Measurements from ENCODE around the gene SMARCA1.

SMARCA1 gene

DNA sequence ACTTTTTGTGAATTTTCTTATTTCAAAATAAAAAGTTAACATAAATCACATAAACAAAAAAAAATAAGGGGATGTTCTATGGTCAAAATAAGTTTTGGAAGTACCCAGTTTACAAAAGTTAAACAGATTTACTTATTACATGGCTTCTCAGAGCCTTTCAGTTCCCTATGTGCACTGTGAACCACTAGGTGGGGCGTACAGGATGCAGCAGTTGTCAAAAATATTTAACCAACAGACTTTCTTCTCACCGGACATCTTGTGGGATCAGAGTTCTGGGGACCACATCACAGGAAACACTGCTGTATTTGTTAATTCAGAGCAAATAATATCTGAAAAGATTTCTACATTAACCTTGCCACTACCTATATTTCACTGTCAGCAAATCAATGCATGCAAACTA is 74.1 kb downstream of the SMARCA1 start:
- Mint-ChIP-seq H3K9me3 (no peaks in the 10 kb centered on the region), H3K4me3 (no peak overlapping the region)
- ATAC-seq = no peak

DNA sequence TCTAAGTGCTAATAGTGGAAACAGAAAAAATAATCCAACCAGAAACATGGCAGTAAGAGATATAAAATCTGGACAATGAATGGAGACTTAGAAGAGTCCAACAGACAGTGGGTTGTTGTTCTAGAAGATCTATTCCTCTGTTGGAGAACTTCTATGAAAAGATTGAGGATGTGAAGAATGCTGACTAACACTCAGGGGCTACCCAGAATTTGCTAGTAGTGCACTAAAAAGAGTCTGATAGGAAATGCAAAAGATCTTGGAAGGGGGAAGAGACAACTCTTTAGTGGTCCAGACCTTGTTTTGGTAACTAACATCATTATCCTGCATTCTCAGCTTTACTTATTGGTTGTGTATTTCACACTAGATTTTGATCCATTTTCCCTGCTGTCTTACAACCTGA is 77.9 kb downstream of the SMARCA1 start:
- Mint-ChIP-seq H3K36me3 (no peaks in the 10 kb centered on the region), H3K4me1 (no peaks in the 10 kb centered on the region), H3K27me3 (no peaks in the 10 kb centered on the region), H3K4me3 (no peak overlapping the region), H3K27ac (no peak overlapping the region), H3K9me3 (no peaks in the 10 kb centered on the region)
- no peak for ATAC-seq

More for the DNA sequence above, 74.1 kb downstream of the SMARCA1 start:
- Mint-ChIP-seq H3K27ac (no peak overlapping the region), H3K4me1 (no peaks in the 10 kb centered on the region), H3K36me3 (no peaks in the 10 kb centered on the region), H3K27me3 (peaks cover 4% of the 10 kb centered on the region)

DNA sequence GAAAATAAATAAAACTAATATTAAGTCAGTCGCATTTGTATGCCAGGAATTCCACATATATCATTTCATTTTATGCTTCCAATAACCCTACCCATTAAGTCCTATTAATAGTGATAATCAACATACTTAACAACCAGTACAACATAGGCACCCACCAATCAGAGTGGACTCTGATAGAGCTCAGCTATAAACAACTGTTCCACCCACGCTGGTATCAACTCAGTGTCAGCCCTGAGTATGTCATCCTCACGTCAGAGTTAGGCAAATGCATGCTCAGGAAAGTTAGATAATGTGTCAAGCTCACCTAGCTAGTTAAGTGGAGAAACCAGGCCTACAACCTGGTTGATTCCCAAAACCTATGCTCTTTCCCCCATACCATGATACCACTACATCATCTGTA is 89.3 kb downstream of the SMARCA1 start:
- H3K4me1 Mint-ChIP-seq = no peaks in the 10 kb centered on the region
- H3K27me3 Mint-ChIP-seq = no peaks in the 10 kb centered on the region
- no peak for ATAC-seq
- H3K9me3 Mint-ChIP-seq = no peaks in the 10 kb centered on the region
- H3K27ac Mint-ChIP-seq = no peak overlapping the region
- H3K36me3 Mint-ChIP-seq = no peaks in the 10 kb centered on the region
- no peak overlapping the region for H3K4me3 Mint-ChIP-seq

DNA sequence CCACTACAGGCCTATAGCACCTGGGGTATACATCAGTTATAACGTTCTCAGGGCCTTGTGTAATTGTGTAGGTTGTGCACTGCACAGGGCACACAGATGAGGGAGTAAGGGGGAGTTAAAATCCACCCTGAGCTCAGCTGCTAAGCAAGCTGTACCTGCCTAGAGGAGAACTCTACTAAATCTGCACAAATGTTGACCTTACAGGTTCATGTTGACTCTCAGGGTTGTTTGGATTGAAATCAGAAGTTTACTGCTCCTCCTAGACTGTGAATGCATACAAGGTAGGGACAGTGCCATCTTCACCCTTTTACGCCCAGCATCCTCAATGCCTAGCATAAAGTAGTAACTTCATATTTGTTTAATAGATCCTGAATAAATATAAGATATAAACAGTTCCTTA is 89.8 kb downstream of the SMARCA1 start:
- no peak for ATAC-seq
- no peak overlapping the region for H3K27ac Mint-ChIP-seq
- H3K4me1 Mint-ChIP-seq = no peaks in the 10 kb centered on the region
- H3K27me3 Mint-ChIP-seq = no peaks in the 10 kb centered on the region
- no peak overlapping the region for H3K4me3 Mint-ChIP-seq
- no peaks in the 10 kb centered on the region for H3K36me3 Mint-ChIP-seq
- no peaks in the 10 kb centered on the region for H3K9me3 Mint-ChIP-seq

DNA sequence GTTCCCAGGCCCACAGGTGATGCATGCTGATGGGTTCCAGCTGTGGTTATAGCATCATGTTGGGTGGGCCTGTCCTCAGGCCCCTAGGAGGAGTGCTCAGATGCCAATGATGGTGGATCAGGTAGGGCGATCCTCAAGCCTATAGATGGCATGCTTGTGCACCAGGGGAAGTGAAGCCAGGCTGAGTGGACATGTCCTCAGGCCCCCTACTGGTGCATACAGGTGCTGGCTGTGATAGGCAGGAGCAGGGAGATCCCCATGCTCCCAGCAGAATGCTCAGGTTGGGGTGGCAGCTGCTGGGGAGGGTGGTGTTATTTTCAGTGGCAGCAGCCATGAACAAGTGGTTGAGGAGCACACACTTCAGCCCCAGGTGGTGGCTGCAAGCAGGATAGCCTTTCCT is 96.0 kb downstream of the SMARCA1 start:
- no peak overlapping the region for H3K27ac Mint-ChIP-seq
- no peaks in the 10 kb centered on the region for H3K36me3 Mint-ChIP-seq
- H3K4me1 Mint-ChIP-seq = no peaks in the 10 kb centered on the region
- H3K4me3 Mint-ChIP-seq = no peak overlapping the region
- no peaks in the 10 kb centered on the region for H3K9me3 Mint-ChIP-seq
- ATAC-seq = no peak
- H3K27me3 Mint-ChIP-seq = peaks cover 16% of the 10 kb centered on the region

DNA sequence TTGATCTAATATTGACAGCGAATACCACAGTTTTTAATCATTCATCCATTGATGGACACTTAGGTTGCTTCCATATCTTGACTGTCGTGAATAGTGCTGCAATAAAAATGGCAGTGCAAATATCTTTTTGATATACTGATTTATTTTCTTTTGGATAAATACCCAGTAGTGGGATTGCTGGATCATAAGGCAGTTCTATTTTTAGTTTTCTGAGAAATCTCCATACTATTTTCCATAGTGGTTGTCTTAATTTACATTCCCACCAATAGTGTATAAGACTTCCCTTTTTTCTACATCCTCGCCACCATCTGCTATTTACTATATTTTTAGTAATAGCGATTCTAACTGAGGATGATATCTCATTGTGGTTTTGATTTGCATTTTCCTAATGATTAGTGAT is 100.1 kb downstream of the SMARCA1 start:
- Mint-ChIP-seq H3K27ac (no peak overlapping the region), H3K27me3 (peaks cover 16% of the 10 kb centered on the region), H3K36me3 (no peaks in the 10 kb centered on the region), H3K4me3 (no peak overlapping the region), H3K9me3 (no peaks in the 10 kb centered on the region), H3K4me1 (no peaks in the 10 kb centered on the region)
- ATAC-seq = no peak

DNA sequence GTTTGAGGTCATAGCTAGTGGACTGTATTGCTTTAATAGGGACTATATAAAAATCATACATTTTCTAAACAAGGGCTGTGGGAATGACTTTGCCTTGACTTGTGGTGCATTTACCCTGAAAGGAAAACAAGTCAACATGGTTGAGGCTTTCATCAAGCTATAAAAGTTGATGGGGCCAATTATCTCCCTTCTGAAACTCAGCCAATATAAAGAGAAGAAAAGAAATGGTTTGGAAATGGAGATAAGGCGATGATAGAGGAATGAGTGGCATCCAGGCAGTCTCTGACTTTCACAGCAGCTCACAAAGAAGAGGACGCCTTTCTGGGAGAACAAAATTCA is 118.7 kb downstream of the SMARCA1 start:
- no peaks in the 10 kb centered on the region for H3K4me1 Mint-ChIP-seq
- H3K27me3 Mint-ChIP-seq = no peaks in the 10 kb centered on the region
- peaks cover 4% of the 10 kb centered on the region for H3K9me3 Mint-ChIP-seq
- H3K36me3 Mint-ChIP-seq = no peaks in the 10 kb centered on the region
- no peak overlapping the region for H3K4me3 Mint-ChIP-seq
- ATAC-seq = no peak
- no peak overlapping the region for H3K27ac Mint-ChIP-seq

DNA sequence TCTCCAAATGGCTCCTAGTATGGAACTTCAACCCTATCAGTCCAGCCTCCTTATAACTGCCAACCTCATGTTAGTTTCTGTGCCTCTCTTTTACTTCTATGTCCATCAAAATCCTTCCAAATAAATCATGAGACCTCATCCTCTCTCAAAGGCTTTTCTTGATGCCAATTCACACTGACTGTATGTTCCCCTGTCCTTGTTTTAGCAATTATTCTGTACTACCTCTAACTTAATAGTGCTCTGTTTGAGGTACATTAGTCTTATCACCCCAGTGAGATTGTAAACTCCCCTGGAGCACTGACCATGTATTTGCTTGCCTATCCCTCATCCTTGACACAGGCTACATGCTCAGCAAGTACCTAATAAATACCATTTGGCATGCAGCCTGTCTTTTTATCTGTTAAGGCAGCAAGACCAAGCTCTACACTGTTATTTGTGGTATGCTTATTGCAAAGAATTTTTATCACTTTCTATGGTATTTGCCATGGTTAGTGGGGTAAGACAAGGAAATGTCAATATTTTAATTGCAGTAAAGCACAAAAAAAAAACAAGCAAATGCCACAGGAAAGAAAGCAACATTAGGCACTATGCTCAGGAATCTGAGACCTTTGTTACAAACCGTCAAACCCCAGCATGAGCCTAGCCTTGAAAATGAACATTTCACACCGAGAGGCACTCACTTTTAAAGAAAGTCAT is 119.2 kb downstream of the SMARCA1 start:
- no peaks in the 10 kb centered on the region for H3K4me1 Mint-ChIP-seq
- no peaks in the 10 kb centered on the region for H3K27me3 Mint-ChIP-seq
- H3K9me3 Mint-ChIP-seq = peaks cover 4% of the 10 kb centered on the region
- no peaks in the 10 kb centered on the region for H3K36me3 Mint-ChIP-seq
- ATAC-seq = no peak
- H3K27ac Mint-ChIP-seq = no peak overlapping the region
- no peak overlapping the region for H3K4me3 Mint-ChIP-seq

Measured in stimulated activated memory B cell treated with anti-CD40 and anti-IgM and Interleukin-4, amounts not matched to agents 10 μg/mL and 1 μg/mL and 100 μg/mL, for 72 hours (primary cell).